GM12878 (cell line): Measurements from ENCODE around the gene PIMREG. TPM values are rescaled to one million over a fixed set of nuclear protein-coding genes. Genes with fewer than 3 reads are reported as not detected.

Source experiments
- ATAC-seq: fragments of 200-7000 bp; cut with Tn5 transposase; 3 replicates; pipeline ENCODE4 v1.9.1; 2020; ENCODE audit warnings: mild to moderate bottlenecking, moderate library complexity
- BruUV-seq: library from RNA; stranded (reverse); fragments of 400-500 nt; replicated peaks from 2 replicates; lab custom pipeline; 2021; lab: Mats Ljungman, UMichigan
- CTCF ChIA-PET: fragments of 300-600 bp; sonication (Branson Sonifier 250); formaldehyde crosslinking; extraction: SDS; loops from one replicate; lab custom pipeline; 2021; ENCODE audit warnings: inconsistent platforms; lab: Yijun Ruan, JAX
- POLR2A ChIA-PET: fragments of 350-600 bp; formaldehyde crosslinking; extraction: SDS; loops from one replicate; lab custom pipeline; 2021; ENCODE audit warnings: inconsistent platforms; lab: Charles Lee
- RAD21 ChIA-PET: fragments of 300-600 bp; sonication (Branson Sonifier 250); formaldehyde crosslinking; loops from one replicate; lab custom pipeline; 2023; ENCODE audit warnings: antibody characterized with exemption; ENCODE audit not compliant: unreplicated experiment; lab: Charles Lee
- SMC1A ChIA-PET: fragments of 300-600 bp; sonication (Branson Sonifier 250); formaldehyde crosslinking; loops from one replicate; lab custom pipeline; 2023; ENCODE audit not compliant: unreplicated experiment, uncharacterized antibody; lab: Charles Lee
- DNase-seq: peaks from one replicate; pipeline ENCODE4 v3.0.0-alpha.2; 2011; ENCODE audit warnings: low read depth, low spot score
- FAIRE-seq: peaks from 3 replicates; lab custom pipeline; 2011; peaks lifted over from hg19 to GRCh38; lab: Jason Lieb, UNC
- H2AFZ ChIP-seq: 2 replicates; pipeline ENCODE4 v1.6.0; 2011; ENCODE audit warnings: low read depth, low read length, control low read depth; ENCODE audit not compliant: control insufficient read depth
- H3K27ac ChIP-seq: 2 replicates; pipeline ENCODE4 v1.5.1; 2011; ENCODE audit warnings: control low read depth; ENCODE audit not compliant: control insufficient read depth, insufficient read depth
- H3K27me3 ChIP-seq, 2 experiments: replicated peaks in 1 of 2; 2 replicates each; pipeline versions ENCODE4 v1.6.0 to v1.6.1; 2011; ENCODE audit warnings: low read length in 1 of 2; ENCODE audit not compliant: control insufficient read depth in 2 of 2, insufficient read depth in 2 of 2
- H3K36me3 ChIP-seq, 2 experiments: 2 replicates each; pipeline ENCODE4 v1.5.1; 2011; ENCODE audit warnings: low read length in 1 of 2; ENCODE audit not compliant: control insufficient read depth in 2 of 2, insufficient read depth in 2 of 2
- H3K4me1 ChIP-seq: 2 replicates; pipeline ENCODE4 v1.6.1; 2011; ENCODE audit warnings: mild to moderate bottlenecking, low read length, moderate library complexity, mixed read lengths; ENCODE audit not compliant: control insufficient read depth, insufficient read depth
- H3K4me2 ChIP-seq: 2 replicates; pipeline ENCODE4 v1.6.0; 2011; ENCODE audit warnings: control low read depth; ENCODE audit not compliant: control insufficient read depth, insufficient read depth
- H3K4me3 ChIP-seq: fragments of 200-600 bp; sonication (generic); 2 replicates; pipeline ENCODE4 v1.5.1; 2016
- H3K79me2 ChIP-seq: 2 replicates; pipeline ENCODE4 v1.6.0; 2011; ENCODE audit warnings: low read length; ENCODE audit not compliant: control insufficient read depth, insufficient read depth
- H3K9ac ChIP-seq: 2 replicates; pipeline ENCODE4 v1.8.0; 2011; ENCODE audit warnings: low read length, control low read depth, mixed read lengths; ENCODE audit not compliant: control insufficient read depth, insufficient read depth
- H3K9me3 ChIP-seq: replicated peaks from 3 replicates; pipeline ENCODE4 v1.5.1; 2011; ENCODE audit warnings: mild to moderate bottlenecking, low read length; ENCODE audit not compliant: control insufficient read depth, insufficient read depth
- H4K20me1 ChIP-seq: 2 replicates; pipeline ENCODE4 v1.6.0; 2011; ENCODE audit not compliant: control insufficient read depth, insufficient read depth
- ASH2L ChIP-seq: fragments of 300-600, 200-600 bp; sonication (generic); IDR thresholded peaks from 2 replicates; pipeline ENCODE4 v1.6.1; 2017; ENCODE audit warnings: low read depth, mild to moderate bottlenecking, borderline replicate concordance
- ATF7 ChIP-seq: fragments of 450-650 bp; IDR thresholded peaks from 2 replicates; pipeline ENCODE4 v1.6.1; 2016; ENCODE audit warnings: low read depth, mild to moderate bottlenecking
- BACH1 ChIP-seq: fragments of 450-650 bp; IDR thresholded peaks from 2 replicates; pipeline ENCODE4 v1.6.1; 2017; ENCODE audit warnings: mild to moderate bottlenecking, borderline replicate concordance
- CREB1 ChIP-seq: IDR thresholded peaks from 2 replicates; pipeline ENCODE4 v1.6.1; 2012; ENCODE audit warnings: low read depth, mild to moderate bottlenecking, inconsistent platforms
- ESRRA ChIP-seq: IDR thresholded peaks from 2 replicates; pipeline ENCODE4 v1.6.1; 2012; ENCODE audit warnings: mild to moderate bottlenecking, low read length, improper control_type of control experiment
- HSF1 ChIP-seq: fragments of 150-350 bp; IDR thresholded peaks from 2 replicates; pipeline ENCODE4 v1.6.1; 2014; ENCODE audit warnings: mild to moderate bottlenecking, low read depth, low read length
- MEF2A ChIP-seq: IDR thresholded peaks from 2 replicates; pipeline ENCODE4 v1.6.1; 2011; ENCODE audit warnings: low read depth, mild to moderate bottlenecking, low read length, moderate library complexity; ENCODE audit not compliant: insufficient read depth
- MLLT1 ChIP-seq: fragments of 450-650 bp; IDR thresholded peaks from 2 replicates; pipeline ENCODE4 v1.6.1; 2016; ENCODE audit warnings: mild to moderate bottlenecking
- NFYB ChIP-seq: IDR thresholded peaks from 2 replicates; pipeline ENCODE4 v1.6.1; 2011; ENCODE audit warnings: low read depth, mild to moderate bottlenecking, low read length, improper control_type of control experiment, moderate library complexity; ENCODE audit not compliant: insufficient read depth
- NRF1 ChIP-seq: conservative IDR thresholded peaks from 2 replicates; pipeline ENCODE4 v1.6.1; 2011; ENCODE audit warnings: mild to moderate bottlenecking, low read depth, low read length, improper control_type of control experiment
- RB1 ChIP-seq: fragments of 450-650 bp; formaldehyde crosslinking; IDR thresholded peaks from 2 replicates; pipeline ENCODE4 v1.6.1; 2017; ENCODE audit warnings: mild to moderate bottlenecking, borderline replicate concordance
- RUNX3 ChIP-seq: IDR thresholded peaks from 2 replicates; pipeline ENCODE4 v1.6.1; 2012; ENCODE audit warnings: low read length, inconsistent platforms
- SREBF1 ChIP-seq: IDR thresholded peaks from 2 replicates; pipeline ENCODE4 v1.6.1; 2012; ENCODE audit warnings: mild to moderate bottlenecking, low read length
- ZBED1 ChIP-seq: IDR thresholded peaks from 2 replicates; pipeline ENCODE4 v1.6.1; 2016; ENCODE audit warnings: borderline replicate concordance
- WGBS: methylation state at CpG from one replicate; pipeline ENCODE4 v1.1.6; 2016; ENCODE audit warnings: low lambda C conversion rate; ENCODE audit not compliant: insufficient replicate concordance, insufficient coverage; ENCODE audit errors: missing lambda C conversion rate; 5-methylcytosine and 5-hydroxymethylcytosine counted together
- in situ Hi-C: fragments of 300-500 bp; cut with MboI; formaldehyde crosslinking; loops from 9 replicates; pipeline ENCODE4 v1.14.3; 2018; ENCODE audit warnings: mixed read lengths
- intact Hi-C: fragments of 100-400 bp; cut with micrococcal nuclease; formaldehyde crosslinking; loops from one replicate; pipeline ENCODE4 v1.14.2; 2022; ENCODE audit not compliant: unreplicated experiment
- polyA plus RNA-seq, 11 experiments: library from polyadenylated mRNA; depleted of rRNA in 4 of 11; unstranded in 6 of 11; stranded (reverse) in 5 of 11; fragments of >200 nt; fragmentation: Nextera tagmentation in 4 of 11; fragmentation: Illumina TruSeq in 1 of 11; extraction: Ambion mirVana in 4 of 11; extraction: Trizol in 1 of 11; gene quantifications; 1 replicate in 1 of 11; 2 replicates in 10 of 11; pipeline versions ENCODE4 v1.2.1 to v1.2.3, GENCODE V29; 2011 to 2016; ENCODE audit warnings: inconsistent platforms in 2 of 11, missing spikeins in 2 of 11, low read depth in 1 of 11
- total RNA-seq, 4 experiments: library from RNA; depleted of rRNA in 3 of 4; stranded (reverse); fragments of >200 nt in 3 of 4; fragmentation: Illumina TruSeq in 1 of 4; extraction: Trizol in 1 of 4; gene quantifications; 2 replicates each; pipeline versions ENCODE4 v1.2.1 to v1.2.3, GENCODE V29; 2013 to 2021

PIMREG gene
- total and polyA plus RNA-seq, 10 of the 15 experiments (the other 5 are each of a cell fraction or from before 2014, with no cell fraction given): 2.8 to 35.8 (median 25.2) TPM

GRCh38 chr17:6475411-6475810 is 31.2 kb downstream of the PIMREG start (continued):
- no peak for TF ChIP-seq ESRRA

GRCh38 chr17:6476076-6476809 is 32.0 kb downstream of the PIMREG start:
- Histone ChIP-seq H4K20me1 (no peaks in the 10 kb centered on the region), H3K4me2 (no peak overlapping the region), H2AFZ (no peak overlapping the region), H3K9me3 (no peaks in the 10 kb centered on the region), H3K9ac (no peak overlapping the region), H3K36me3 (no peaks in the 10 kb centered on the region), H3K27ac (no peak overlapping the region), H3K4me3 (no peak overlapping the region), H3K4me1 (no peaks in the 10 kb centered on the region), H3K79me2 (no peaks in the 10 kb centered on the region), H3K27me3 (peaks cover 0 to 2% of the 10 kb centered on the region in 2 experiments; a peak in 3 of 4 replicates)
- ChIA-PET RAD21 (no interaction called here), POLR2A (no interaction called here), SMC1A (interaction anchor here (0.9 kb wide), 1 partner anchor 528 kb away, joined by 3 read pairs; no protein-coding TSS in a partner anchor), CTCF (interaction anchor here (0.5 to 1.3 kb wide), 2 partner anchors 33 to 72 kb away, joined by 3 read pairs; no protein-coding TSS in a partner anchor)
- TF ChIP-seq ASH2L (no peak), ATF7 (no peak), HSF1 (no peak), ESRRA (no peak), BACH1 (no peak), MLLT1 (no peak), NFYB (no peak), RUNX3 (no peak), CREB1 (no peak), MEF2A (no peak), NRF1 (no peak), SREBF1 (no peak), RB1 (no peak), ZBED1 (no peak)
- FAIRE-seq (no peak), DNase-seq (no peak), ATAC-seq (no peak)
- intact Hi-C loops: no loop called here
- in situ Hi-C loops: no loop called here
- 32% methylated on average over 8 of the region's 8 CpGs for WGBS
- no TSS peak for BruUV-seq
